Measurements from ENCODE around the gene GTPBP4.
A peak's percentile ranks its signal among the peaks of the same experiment; 100 is the strongest.

Gene GTPBP4

DNA sequence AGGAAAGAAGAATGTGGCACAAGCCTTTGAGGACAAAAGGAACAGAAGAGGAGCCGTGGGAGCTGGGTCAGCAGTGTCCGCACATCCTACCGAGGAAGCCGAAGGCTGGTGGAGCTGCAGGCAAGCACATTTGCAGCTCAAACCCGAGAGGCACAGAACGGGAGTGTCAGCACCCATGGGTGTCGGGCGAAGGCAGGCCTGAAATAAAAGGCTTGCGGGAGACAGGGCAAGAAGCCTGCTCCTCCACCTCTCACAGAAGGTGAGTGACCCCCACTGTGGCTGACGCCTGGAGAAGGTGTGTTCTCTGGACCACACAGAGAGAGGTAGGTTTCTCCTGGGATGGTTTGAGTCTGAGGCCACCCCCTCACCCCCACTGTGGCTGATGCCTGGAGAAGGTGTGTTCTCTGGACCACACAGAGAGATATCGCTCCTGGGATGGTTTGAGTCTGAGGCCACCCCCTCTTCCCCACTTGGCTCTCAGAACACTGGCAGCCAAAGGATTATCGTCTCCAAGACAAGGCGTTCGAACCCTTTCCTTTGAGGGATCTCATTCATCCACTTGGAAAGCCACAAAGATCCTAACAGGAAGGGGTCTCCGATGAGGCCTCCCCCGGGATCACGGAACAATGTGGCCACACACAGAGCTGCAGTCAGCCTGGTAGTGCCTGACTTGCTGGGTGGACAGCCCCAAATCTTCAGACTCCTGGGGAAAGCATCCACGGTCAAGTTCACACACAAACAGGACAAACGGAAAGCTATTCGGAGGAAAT, 21.6 kb upstream of the GTPBP4 start:
- no peak for DNase-seq

DNA sequence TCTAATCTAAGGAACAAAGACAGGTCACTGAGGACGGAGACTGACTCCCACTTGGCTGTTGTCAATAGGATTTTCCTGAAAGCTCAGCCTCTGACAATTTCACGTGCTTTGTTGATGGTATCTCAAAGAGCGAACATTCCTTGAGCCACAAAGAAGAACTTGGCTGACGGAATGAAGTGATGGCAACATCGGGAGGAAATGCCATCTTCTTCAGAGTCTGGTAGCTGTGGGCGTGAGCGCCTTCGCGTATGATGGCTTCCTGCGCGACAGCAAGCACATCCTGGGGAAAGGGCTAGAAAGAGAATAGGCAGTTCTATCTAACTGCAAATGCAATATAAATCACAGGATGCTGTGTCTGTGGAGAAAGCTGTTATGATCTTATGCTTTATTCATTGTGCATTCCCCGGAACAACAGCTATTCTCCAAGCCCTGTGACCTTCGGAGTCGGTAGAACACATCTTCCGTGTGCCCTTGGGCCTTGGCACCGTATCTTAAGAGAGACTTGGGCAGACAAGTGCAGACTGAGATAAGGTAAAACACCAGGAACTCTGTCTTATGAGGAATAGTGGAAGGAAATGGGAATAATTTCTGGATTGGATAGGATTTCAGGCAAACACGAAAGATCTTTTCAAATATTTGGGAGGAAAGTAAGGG, 19.6 kb upstream of the GTPBP4 start:
- DNase-seq, result no peak

DNA sequence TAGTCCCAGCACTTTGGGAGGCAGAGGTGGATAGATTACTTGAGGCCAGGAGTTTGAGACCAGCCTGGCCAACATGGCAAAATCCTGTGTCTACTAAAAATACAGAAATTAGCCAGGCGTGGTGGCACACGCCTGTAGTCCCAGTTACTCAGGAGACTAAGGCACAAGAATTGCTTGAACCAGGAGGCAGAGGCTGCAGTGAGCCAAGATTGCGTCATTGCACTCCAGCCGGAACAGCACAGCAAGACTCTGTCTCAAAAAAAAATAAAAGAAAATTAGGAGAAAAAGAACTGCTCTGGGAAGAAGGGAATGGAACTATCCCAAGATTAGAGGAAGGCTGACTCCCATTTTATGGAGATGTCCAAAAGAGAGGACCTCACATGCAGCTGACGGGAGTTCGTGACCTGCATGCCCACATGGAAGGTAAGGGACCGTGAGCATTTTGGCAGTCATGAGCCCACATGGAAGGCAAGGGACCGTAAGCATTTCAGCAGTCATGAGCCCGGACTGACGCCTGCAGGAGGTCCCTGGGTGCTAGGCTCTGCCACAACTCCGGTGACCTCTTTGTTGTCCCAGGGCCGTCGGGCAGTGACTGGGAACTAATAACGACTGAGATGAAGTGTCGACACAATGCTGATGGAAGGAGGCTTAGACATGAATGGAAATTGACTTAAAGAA, 18.6 kb upstream of the GTPBP4 start:
- DNase-seq, result no peak

DNA sequence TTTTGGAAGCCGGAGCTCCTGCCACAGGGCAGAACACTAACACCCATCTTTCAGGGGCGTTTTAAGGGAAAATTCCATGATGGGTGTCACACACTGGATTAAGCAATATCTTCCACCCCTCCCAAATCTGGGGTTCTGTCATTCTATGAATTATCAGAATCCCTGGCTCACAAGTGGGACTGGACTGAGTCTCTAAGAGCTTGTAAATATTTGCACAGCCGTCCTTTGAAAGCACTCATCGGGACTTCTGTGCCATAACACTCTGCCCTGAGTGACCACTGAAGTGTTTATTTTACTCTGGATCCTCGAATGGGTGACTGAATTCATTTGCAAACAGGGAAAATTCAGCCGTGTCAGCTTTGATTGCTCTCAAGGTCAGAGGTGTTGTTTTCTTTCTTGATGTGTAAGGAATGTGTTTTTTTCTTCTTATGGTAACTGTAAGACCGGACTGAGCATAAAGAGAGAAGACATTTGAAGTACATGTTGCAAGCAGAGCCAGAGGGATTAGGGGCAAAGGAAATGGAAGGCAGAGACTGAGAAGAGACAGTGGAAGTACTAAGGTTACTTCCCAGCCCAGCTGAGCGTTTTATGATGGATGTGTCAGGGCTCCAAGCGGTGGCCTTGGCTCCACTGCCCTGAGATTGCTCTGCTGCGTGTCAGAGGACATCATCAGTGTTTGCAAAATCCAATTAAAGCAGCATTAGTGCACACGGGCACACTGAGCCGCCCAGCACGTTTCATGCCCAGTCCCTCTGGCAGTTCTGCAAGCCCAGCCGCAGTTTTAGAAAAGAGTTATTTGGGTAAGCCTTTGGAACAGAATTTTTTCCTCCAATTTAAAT, 17.7 kb upstream of the GTPBP4 start:
- DNase-seq, result no peak

DNA sequence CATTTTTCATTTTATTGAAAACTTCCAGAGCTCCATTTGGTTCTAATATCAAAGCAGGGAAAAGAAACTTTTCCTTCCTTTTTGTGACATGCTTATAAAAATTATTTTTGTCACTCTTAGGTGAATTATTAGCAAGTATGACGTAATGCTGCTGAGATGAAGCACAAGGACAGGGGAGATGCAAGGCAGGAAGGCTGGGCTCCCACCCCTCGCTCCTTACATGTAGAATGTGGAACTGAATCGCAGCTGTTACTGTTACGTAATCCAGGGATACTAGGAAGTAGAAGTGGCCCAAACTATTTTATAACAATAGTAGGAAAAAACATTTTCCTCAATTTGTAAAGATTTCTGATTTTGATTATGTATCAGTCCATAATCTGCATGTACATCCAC, 17.1 kb upstream of the GTPBP4 start:
- no peak for DNase-seq

DNA sequence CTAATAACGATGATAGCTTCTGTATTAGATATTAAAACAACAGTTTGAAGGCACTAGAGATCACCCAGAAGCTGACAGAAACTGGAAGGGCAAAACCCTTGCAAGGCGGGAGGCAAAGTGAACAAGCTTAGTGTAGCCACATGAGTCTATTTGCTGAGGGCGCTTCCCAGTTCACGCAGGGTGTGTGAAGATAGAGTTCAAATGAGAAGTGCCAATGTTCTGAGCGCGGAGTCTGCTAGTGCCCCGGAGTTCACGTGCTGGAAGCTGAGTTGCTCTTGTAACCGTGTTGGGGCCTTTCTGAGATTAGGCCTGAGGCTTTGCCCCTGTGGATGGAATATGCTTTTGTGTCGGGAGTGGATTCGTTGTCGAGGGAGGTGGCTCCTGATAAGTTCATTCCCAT, 16.6 kb upstream of the GTPBP4 start:
- DNase-seq, result no peak

DNA sequence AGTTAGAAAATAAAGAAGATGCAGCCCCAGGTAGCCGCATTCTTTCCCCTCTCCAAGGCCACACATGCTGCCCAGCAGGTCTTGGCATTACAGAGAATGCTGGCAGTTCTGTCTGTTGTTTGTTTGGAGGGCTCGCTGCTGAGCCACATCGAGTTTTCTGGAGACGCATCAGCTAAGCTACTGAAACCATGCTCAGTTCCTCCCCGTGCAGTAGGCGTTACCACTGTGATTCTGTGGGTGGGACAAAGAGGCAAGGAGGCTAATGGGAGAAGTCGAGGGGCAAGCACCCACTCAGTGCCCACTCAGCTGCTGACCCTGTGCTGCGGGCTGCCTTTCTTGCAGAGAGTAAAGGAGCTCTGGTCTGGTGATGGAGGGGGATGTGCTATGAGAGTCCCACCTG, 15.5 kb upstream of the GTPBP4 start:
- no peak for DNase-seq

DNA sequence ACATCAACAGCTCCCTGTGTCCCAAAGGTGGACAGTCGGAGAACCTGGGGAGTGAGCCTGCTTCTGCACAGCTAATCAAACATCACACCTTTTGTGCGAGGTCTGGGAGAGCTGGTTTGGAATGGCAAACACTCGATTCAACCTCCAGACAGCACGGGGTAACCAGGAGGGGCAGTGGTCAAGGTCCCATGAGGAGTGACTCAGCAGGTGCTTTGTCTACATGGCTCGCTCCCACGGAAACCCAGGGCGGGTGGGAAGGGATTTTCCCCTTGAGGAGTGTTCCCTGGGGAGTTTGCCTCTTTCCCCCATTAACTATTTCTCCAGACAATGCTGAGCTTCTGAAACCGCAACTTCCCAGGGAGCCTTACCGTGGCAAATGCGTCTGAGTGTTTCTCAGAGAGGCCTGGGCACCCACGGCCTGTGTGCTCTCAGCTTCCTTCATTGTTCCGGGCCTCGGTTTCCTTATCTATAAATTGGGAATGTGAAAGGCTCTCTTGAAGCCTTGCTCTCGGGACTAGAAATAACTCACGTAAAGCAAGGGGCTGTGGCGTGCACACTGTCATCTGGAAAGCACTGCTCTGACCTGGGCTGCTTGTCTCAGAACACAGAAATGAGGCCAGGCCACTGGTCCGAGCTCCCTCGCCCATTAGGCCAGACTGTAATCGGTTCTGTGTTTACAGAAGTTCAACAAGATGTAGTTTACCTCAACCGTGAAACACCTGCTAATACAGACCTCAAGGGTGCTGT, 14.0 kb upstream of the GTPBP4 start:
- no peak for DNase-seq

DNA sequence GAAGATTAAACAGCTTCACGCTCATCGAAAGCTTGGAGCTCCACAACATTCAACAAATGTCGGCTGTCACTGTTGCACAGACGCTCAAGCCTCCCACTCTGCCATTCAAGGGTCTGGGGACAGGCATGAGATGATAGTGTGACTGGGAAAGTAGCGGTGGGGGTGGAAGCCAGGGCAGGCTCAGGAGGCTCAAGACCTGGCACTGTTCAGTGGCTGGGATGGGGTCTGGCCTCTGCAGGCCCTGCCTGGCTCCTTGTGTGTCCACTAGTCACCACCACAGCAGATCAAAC, 13.5 kb upstream of the GTPBP4 start:
- no peak for DNase-seq

DNA sequence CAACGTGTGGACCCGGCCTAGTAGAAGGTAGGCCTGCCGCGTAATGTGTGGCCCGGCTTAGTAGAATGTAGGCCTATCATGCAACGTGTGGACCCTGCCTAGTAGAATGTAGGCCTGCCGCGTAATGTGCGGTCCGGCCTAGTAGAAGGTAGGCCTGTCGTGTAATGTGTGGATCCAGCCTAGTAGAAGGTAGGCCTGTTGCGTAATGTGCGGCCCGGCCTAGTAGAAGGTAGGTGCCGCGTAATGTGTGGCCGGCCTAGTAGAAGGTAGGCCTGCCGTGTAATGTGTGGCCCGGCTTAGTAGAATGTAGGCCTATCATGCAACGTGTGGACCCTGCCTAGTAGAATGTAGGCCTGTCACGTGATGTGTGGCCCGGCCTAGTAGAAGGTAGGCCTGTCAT, 11.9 kb upstream of the GTPBP4 start:
- no peak for DNase-seq

DNA sequence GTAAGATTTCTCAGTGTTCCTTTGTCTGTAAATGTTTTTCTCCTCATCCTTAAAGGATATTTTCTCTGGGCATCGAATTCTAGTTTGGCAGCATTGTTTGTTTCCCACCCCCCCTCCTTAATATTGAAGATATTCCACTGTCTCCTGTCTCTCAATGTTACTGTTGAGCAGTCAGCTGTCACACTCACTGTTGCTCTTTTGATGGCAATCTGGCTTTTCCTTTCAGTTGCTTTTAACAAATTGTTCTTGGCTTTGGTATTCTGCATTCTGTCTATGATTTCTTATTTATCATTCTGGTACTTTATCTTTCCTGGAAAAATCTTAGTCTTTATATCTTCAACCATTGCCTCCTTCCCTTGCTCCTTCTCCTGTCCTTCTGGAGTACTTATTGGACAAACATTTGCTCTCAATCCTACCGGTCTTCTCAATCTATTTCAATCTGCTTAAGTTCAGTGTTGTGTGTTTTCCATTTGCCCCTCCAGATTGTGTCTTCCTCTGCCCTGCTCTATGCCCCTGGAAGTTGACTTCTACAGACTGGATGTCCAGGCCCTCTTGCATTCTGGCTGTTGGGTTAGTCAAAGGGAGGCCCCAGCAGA, 9.3 kb upstream of the GTPBP4 start:
- peak in 1 of 5 experiments; percentile 17 for DNase-seq

DNA sequence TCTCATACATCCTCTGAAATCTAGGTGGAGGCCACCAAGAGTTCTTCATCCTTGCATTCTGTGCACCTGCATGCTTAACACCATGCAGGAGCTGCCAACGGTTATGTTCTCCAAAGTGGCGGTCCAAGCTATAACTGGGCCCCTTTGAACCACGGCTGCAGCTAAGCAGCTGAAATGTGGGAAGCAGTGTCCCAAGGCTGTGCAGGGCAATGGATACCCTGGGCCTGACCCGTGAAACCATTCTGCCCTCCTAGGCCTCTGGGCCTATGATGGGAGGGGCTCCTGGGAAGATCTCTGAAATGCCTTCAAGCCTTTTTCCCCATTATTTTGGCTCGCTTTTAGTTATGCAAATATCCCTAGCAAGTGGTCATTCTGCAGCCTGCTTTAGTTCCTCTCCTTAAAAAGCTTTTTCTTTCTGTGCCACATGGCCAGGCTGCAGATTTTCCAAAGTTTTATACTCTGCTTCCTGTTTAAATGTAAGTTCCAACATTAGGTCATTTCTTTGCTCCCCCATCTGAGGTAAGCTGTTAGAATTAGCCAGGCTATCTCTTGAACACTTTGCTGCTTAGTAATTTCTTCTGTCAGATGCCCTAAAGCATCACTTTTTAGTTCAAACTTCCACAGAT, 7.7 kb upstream of the GTPBP4 start:
- no peak for DNase-seq

DNA sequence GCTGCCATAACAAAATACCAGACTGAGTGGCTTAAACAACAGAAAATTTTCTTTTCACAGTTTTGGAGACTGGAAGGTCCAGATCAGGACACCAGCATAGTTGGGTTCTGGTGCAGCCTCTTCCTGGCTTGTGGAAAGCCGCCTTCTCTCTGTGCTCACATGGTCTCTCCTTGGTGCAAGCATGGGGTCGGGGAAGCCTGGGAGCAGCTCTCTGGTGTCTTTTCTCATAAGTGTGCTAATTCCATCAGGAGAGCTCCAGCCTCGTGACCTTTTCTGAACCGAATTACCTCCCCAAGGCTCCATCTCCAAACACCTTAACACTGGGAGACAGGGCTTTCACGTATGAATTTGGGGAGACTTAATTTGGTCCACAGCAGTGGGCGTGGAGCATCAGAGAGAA, 4.8 kb upstream of the GTPBP4 start:
- DNase-seq, result no peak

DNA sequence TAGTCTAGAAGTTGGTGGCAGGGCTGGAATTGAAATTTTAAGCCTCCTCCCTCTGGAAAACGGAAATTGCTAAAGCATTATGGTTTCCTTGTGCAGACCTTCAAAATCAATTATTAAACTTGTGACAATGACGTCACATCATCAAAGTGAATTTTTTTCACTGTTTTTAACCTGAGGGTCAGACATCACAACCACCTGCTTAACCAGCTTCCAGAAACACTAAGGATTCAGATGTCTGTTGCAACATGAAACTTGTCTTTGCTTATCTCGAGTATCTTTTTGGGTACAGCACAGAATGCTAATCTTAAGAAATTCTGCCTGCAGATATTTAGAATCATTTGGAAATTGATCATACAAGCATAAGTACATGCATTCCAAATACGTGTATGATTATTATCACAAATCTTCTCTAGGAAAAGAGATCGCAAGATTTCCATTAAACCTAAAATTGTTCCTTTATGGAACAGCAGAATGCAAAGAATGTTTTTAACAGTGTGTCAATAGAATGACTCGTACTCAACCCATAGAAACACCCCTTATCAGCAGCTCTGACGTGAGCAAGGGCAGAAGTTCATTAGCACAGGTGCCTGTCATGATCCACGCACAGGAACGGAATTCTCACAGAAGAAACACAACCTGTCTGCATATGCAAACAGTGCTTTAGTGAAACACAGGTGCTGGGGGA, 4.1 kb upstream of the GTPBP4 start:
- DNase-seq, result no peak

DNA sequence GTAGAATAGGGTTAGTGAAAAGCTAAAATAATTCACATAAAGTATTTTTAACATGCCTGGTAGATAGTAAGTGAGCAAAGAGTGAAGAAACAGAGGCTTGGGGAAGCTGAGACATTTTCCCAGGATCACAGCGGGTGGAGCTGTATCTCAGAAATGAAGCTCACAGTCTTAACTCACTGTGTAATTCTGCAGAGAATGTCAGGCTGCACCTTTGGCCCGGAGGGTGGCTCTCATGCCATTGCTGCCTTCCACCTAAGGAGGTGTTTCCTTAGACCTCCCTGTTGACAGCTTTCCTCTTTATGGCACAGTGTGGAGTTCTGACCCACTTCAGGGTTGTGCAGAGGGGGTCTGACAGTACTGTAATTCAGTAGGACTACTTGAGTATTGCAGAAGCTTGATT, 2.9 kb upstream of the GTPBP4 start:
- no peak for DNase-seq

DNA sequence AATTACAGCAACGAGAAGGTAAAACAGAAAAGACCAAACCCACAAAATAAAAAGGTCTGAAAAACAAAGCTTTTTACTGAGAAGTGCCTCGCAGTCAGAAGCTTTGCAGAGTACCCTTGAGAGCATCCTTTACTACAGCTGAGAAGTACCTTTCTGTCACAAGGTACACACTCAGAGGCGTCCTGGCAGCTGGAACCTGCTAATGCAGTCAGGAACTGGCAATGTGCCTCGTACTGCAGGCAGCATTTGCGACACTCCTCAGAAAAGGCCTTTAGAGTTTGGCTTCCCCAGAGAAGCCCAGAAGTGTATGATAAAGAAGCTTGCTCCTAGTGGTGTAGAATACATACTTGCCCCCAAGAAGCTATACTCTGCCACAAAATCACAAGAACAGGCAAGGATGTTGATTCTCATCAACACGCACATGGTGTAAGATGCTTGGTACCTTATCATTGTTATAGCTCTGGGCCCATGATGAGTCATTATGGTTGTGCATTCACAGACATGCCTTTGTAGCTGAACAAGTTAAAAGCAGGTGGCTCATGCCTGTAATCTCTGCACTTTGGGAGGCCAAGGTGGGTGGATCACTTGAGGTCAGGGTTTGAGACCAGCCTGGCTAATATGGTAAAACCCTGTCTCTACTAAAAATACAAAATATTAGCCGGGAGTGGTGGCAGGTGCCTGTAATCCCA, 2.0 kb upstream of the GTPBP4 start:
- DNase-seq, result peak in 1 of 5 experiments; percentile 47

DNA sequence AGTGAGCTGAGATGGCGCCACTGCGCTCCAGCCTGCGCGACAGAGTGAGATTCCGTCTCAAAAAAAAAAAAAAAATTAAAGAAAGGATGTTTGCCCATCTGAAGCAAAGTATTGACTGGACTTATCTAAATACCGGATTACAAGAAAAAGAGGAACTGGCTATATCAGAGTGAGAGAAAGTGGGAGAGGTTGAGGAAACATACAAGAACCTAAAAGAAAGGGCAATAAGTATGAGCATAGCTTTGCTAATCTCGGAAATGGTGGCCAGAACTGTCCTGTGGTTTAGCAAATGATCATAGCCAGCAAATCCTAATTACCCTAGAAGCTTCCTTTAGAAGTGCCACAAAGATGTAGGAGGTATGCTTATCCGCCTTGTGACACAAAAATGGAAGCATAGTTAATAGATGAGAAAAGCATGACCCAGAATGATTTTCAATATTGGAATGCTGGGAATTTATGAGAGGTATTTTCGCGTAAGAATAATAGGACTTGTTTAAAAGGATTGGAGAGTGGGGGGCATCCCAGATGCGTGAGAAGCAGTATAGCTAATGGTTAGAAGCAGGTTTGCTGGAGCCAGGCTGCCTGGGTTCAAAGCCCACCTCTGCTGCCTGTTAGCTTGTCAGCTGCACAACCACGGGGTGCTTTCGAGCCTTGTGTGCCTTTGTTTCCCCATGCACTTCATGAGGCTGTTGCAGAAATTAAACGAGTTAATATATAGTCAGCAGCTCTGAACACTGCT, 1.2 kb upstream of the GTPBP4 start:
- no peak for DNase-seq

DNA sequence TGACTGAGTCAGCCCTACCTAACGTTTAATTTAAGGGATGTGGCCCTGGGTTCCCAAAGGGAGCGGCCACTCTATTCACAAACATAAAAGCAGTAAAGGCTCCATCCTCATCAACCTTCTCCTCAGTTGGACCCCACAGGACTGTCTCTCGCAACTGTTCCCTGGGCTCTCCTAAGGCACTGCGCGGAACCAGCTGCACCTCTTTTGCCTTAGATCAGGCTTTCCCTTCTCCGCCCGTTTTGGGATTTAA, 689 bp upstream of the GTPBP4 start:
- no peak for DNase-seq

DNA sequence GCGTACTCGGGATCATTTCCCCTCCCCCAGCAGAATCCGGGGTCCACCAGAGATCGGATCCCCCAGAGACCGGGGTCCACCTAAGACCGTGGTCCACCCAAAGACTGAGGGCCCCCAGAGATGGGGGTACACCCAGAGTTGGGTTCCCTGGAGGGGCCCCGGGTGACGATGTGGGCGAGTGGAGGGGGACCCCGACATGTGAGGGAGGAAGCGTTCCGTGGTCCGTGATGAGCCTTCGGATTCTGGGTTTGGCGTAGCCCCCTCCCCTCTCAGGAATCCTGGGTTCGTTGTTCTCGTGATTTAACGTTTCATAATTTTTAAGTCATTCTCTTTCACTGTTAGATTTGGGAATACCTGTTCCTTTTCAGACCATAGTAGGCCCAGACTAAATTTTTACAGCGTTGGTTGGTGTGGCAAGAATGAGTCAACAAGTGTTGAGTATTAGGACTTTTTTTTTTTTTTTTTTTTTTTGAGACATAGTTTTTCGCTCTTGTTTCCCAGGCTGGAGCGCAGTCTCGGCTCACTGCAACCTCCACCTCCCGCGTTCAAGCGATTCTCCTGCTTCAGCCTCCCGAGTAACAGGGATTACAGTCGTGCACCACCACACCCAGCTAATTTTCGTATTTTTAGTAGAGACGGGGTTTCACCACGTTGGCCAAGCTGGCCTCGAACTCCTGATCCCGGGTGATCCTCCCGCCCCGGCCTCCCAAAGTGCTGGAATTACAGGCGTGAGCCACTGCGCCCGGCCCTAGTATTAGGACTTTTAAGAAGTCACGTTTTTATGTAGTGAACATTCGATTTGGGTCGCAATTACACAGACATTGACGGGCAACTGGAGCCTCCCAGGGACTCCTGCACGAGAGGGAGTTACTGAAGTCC, 672 bp downstream of the GTPBP4 start:
- DNase-seq, result peak in 1 of 5 experiments; percentile 26

All from T-helper 2 cell (primary cell).